Measurements from ENCODE around the gene TCAIM.

TCAIM gene

GRCh38 chr3:44444896-44445691 lies 106.5 kb downstream of the TCAIM start:
- no peak for TF ChIP-seq ZNF776 (tag by site-specific recombination; IDR thresholded peaks at IDR 0.05; ENCODE audit: borderline replicate concordance)
- no peak for TF ChIP-seq ZNF37A (tag by site-specific recombination; IDR thresholded peaks at IDR 0.05)
- no peak for TF ChIP-seq HIC1 (tag by site-specific recombination; IDR thresholded peaks at IDR 0.05)
- no peak for TF ChIP-seq HOXD13 (CRISPR knock-in tag; IDR thresholded peaks at IDR 0.05; ENCODE audit: borderline replicate concordance)
- no peak for TF ChIP-seq ZNF175 (tag by site-specific recombination; IDR thresholded peaks at IDR 0.05)
- TF ChIP-seq PRDM1 (tag by site-specific recombination; IDR thresholded peaks at IDR 0.05) = no peak
- no peak for TF ChIP-seq KLF17 (tag by site-specific recombination; IDR thresholded peaks at IDR 0.05)
- no peak for TF ChIP-seq ZBTB44 (tag by site-specific recombination; IDR thresholded peaks at IDR 0.05)
- TF ChIP-seq IKZF3 (tag by site-specific recombination; IDR thresholded peaks at IDR 0.05) = no peak
- no peak for TF ChIP-seq ZNF266 (tag by site-specific recombination; IDR thresholded peaks at IDR 0.05; ENCODE audit: low read depth)
- POLR2A ChIA-PET = no interaction called here
- Histone ChIP-seq H3K4me3 (ENCODE audit: low read depth, low read length) (no peak overlapping the region), H3K9me3 (ENCODE audit: control insufficient read depth, insufficient read depth, low read depth, low read length) (no peaks in the 10 kb centered on the region), H3K36me3 (ENCODE audit: control insufficient read depth in 2 of 2, insufficient read depth in 1 of 2, low read length in 2 of 2) (peaks cover 12 to 78% of the 10 kb centered on the region in 2 experiments), H3K4me1 (ENCODE audit: control insufficient read depth, insufficient read depth, low read length) (no peaks in the 10 kb centered on the region), H3K27ac (ENCODE audit: extremely low read depth, low read depth, low read length) (no peak overlapping the region)
- CTCF ChIA-PET = interaction anchor here (1.0 kb wide), 1 partner anchor 121 kb away, joined by 4 read pairs; no protein-coding TSS in a partner anchor

- TF ChIP-seq ZNF639 (tag by site-specific recombination; IDR thresholded peaks at IDR 0.05) (no peak), RBAK (tag by site-specific recombination; IDR thresholded peaks at IDR 0.05) (no peak), MZF1 (tag by site-specific recombination; IDR thresholded peaks at IDR 0.05; ENCODE audit: borderline replicate concordance) (no peak)
- Histone ChIP-seq H3K4me1 (ENCODE audit: control insufficient read depth, insufficient read depth, low read length) (no peaks in the 10 kb centered on the region), H3K9me3 (ENCODE audit: control insufficient read depth, insufficient read depth, low read depth, low read length) (no peaks in the 10 kb centered on the region), H3K27ac (ENCODE audit: extremely low read depth, low read depth, low read length) (no peak overlapping the region), H3K36me3 (ENCODE audit: control insufficient read depth in 2 of 2, insufficient read depth in 1 of 2, low read length in 2 of 2) (peaks cover 13 to 85% of the 10 kb centered on the region in 2 experiments), H3K4me3 (ENCODE audit: low read depth, low read length) (no peak overlapping the region)
- ChIA-PET POLR2A (no interaction called here), CTCF (no interaction called here)
Observed at GRCh38 chr3:44445786-44446185, 107.2 kb downstream of the TCAIM start.

GRCh38 chr3:44446929-44447328 lies 108.4 kb downstream of the TCAIM start:
- no peaks in the 10 kb centered on the region for H3K9me3 ChIP-seq (ENCODE audit: control insufficient read depth, insufficient read depth, low read depth, low read length)
- POLR2A ChIA-PET = no interaction called here
- no peak overlapping the region for H3K4me3 ChIP-seq (ENCODE audit: low read depth, low read length)
- H3K27ac ChIP-seq (ENCODE audit: extremely low read depth, low read depth, low read length) = no peak overlapping the region
- TF ChIP-seq BCL6B (tag by site-specific recombination; IDR thresholded peaks at IDR 0.05) (no peak), ZFP69B (tag by site-specific recombination; IDR thresholded peaks at IDR 0.05) (no peak), SETDB1 (IDR thresholded peaks at IDR 0.05; ENCODE audit: insufficient read length, low read length) (peak; percentile 71), ZBTB17 (tag by site-specific recombination; IDR thresholded peaks at IDR 0.05) (no peak)
- CTCF ChIA-PET = no interaction called here
- peaks cover 13 to 90% of the 10 kb centered on the region in 2 experiments for H3K36me3 ChIP-seq (ENCODE audit: control insufficient read depth in 2 of 2, insufficient read depth in 1 of 2, low read length in 2 of 2)
- no peaks in the 10 kb centered on the region for H3K4me1 ChIP-seq (ENCODE audit: control insufficient read depth, insufficient read depth, low read length)

Data from HEK293 (cell line).